Measurements from ENCODE around the gene ACTRT2. TPM values are rescaled to one million over a fixed set of nuclear protein-coding genes. Genes with fewer than 3 reads are reported as not detected.

The ACTRT2 gene
- total and polyA plus RNA-seq, 2 of the 8 experiments (the other 6 are each of a cell fraction or from before 2014, with no cell fraction given): not detected

DNA sequence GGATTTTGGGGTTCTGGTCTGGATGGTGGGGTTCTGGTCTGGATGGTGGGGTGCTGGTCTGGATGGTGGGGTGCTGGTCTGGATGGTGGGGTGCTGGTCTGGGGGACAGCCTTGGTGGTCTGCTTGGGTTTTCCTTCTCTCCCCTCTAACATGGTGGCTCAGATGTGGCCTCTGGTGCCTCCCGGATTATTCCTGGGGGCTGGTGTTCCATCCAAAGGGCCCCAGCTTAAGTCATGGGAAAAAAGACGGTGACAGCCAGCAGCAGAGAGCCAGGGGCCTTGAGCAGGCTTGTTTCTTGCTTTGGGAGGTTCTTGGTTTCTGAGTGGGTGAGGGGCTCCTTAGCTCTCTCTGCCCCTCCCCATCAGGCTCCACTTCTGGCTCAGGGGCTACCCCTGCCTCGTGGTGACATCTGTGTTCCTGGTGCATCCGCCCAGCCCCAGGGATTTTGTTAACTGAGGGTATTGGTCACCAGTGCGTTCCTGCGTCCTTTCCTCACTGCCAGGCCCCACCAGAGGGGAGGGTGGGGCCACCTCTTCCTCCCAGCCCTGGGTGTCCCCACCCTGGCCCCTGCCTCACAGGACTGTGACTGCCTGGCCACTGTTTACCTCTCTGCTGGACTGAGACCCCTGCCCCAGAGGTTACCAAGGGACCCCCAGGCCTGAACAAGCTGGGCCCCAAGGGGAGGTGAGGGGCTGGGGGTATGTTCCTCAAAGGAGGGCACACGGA lies 43.2 kb upstream of the ACTRT2 start:
- no peak overlapping the region for H4K91ac ChIP-seq (replicated peaks; ENCODE audit: insufficient read length, low read length)
- H3K23me2 ChIP-seq (ENCODE audit: low read depth, low read length): peaks cover 5% of the 10 kb centered on the region; the same call in 1 of the 2 replicates
- no peaks in the 10 kb centered on the region for H4K20me1 ChIP-seq (replicated peaks in 1 of 2; ENCODE audit: control insufficient read depth in 1 of 2, insufficient read depth in 2 of 2, low read length in 2 of 2)
- no peak overlapping the region for H3K18ac ChIP-seq (ENCODE audit: extremely low read depth, low read length)
- no peak overlapping the region for H2BK20ac ChIP-seq (ENCODE audit: low read length)
- no peak for FAIRE-seq
- no peak overlapping the region for H3K27ac ChIP-seq (ENCODE audit: low read depth, low read length)
- H3K9ac ChIP-seq (replicated peaks in 1 of 4; ENCODE audit: extremely low read depth in 1 of 4, low read depth in 3 of 4, low read length in 3 of 4): no peak overlapping the region
- H2BK120ac ChIP-seq (replicated peaks; ENCODE audit: low read depth, low read length): no peak overlapping the region
- H2BK15ac ChIP-seq (ENCODE audit: low read length): no peak overlapping the region
- H3K4me1 ChIP-seq (replicated peaks in 1 of 4; ENCODE audit: control insufficient read depth in 3 of 4, insufficient read depth in 4 of 4, low read length in 3 of 4): no peaks in the 10 kb centered on the region; a peak in 2 of 7 replicates
- H3K56ac ChIP-seq (replicated peaks; ENCODE audit: insufficient read length, low read depth, low read length): no peak overlapping the region
- H4K5ac ChIP-seq (ENCODE audit: insufficient read length, low read depth, low read length): no peak overlapping the region
- no peak overlapping the region for H3K4ac ChIP-seq (replicated peaks; ENCODE audit: insufficient read length, low read depth, low read length)
- H3K4me2 ChIP-seq (ENCODE audit: insufficient read depth in 1 of 2, low read depth in 2 of 2, low read length in 2 of 2): no peak overlapping the region
- DNase-seq (ENCODE audit: low read depth in 1 of 2, low spot score in 2 of 2): no peak
- H3K79me2 ChIP-seq (ENCODE audit: control insufficient read depth in 1 of 2, insufficient read depth in 2 of 2, low read length in 2 of 2): no peaks in the 10 kb centered on the region
- no peaks in the 10 kb centered on the region for H3K79me1 ChIP-seq (ENCODE audit: low read depth, low read length)
- H2BK5ac ChIP-seq (ENCODE audit: low read depth, low read length): no peak overlapping the region
- H3K4me3 ChIP-seq (ENCODE audit: extremely low read depth in 1 of 4, insufficient read depth in 2 of 4, low read depth in 3 of 4, low read length in 4 of 4): no peak overlapping the region
- H3K36me3 ChIP-seq (ENCODE audit: control insufficient read depth in 2 of 4, insufficient read depth in 4 of 4, low read length in 3 of 4): no peaks in the 10 kb centered on the region
- no peak overlapping the region for H2AK5ac ChIP-seq (ENCODE audit: low read depth, low read length)
- H3K14ac ChIP-seq (ENCODE audit: insufficient read length): no peak overlapping the region
- ChIA-PET POLR2A (ENCODE audit: partially characterized antibody) (no interaction called here), CTCF (ENCODE audit: partially characterized antibody) (no interaction called here)
- no peak overlapping the region for H2BK12ac ChIP-seq (ENCODE audit: low read depth, low read length)
- H3K27me3 ChIP-seq (replicated peaks in 1 of 4; ENCODE audit: control insufficient read depth in 3 of 4, extremely low read depth in 1 of 4, insufficient read depth in 3 of 4, low read length in 3 of 4): no peaks in the 10 kb centered on the region
- 85% methylated on average over 7 of the region's 7 CpGs; no CpG with 5 or more reads in 1 of the 2 experiments for WGBS, 2 experiments (ENCODE audit: extremely low coverage in 1 of 2, insufficient coverage in 1 of 2, insufficient read length in 1 of 2, insufficient replicate concordance in 2 of 2, low coverage in 1 of 2, low lambda C conversion rate in 2 of 2, missing lambda C conversion rate in 1 of 2)
- no peak overlapping the region for H2AFZ ChIP-seq (ENCODE audit: low read length)
- H4K8ac ChIP-seq (ENCODE audit: extremely low read depth, insufficient read depth, low read length): no peak overlapping the region
- H3K23ac ChIP-seq (ENCODE audit: insufficient read length): no peak overlapping the region
- H3K9me3 ChIP-seq (ENCODE audit: insufficient read depth in 2 of 2, low read depth in 1 of 2, low read length in 1 of 2): peaks cover 55 to 100% of the 10 kb centered on the region in 2 experiments
- TF ChIP-seq POLR2A (IDR thresholded peaks at IDR 0.05; ENCODE audit: control extremely low read depth in 1 of 2, low read depth in 2 of 2, low read length in 2 of 2): no peak

Data from H1 (cell line).